NCI-H2107 treated with DMSO at 0.1 percent for 48 hours (cell line): ENCODE data around the gene NRARP.
"Not testable (repeated sequence)": the region's sequence is repeated elsewhere in the genome, so short reads cannot be mapped to it uniquely, and the experiment has no call there.

Source experiments
- DNase-seq: peaks from one replicate; lab custom pipeline; 2025; ENCODE audit not compliant: unreplicated experiment; lab: John Stamatoyannopoulos, UW

The NRARP gene

GRCh38 chr9:137265496-137266161 is 36.4 kb downstream of the NRARP start:
- DNase-seq = no peak

- no peak for DNase-seq
These were observed 38.0 kb downstream of the NRARP start for GRCh38 chr9:137264067-137264466.

DNA sequence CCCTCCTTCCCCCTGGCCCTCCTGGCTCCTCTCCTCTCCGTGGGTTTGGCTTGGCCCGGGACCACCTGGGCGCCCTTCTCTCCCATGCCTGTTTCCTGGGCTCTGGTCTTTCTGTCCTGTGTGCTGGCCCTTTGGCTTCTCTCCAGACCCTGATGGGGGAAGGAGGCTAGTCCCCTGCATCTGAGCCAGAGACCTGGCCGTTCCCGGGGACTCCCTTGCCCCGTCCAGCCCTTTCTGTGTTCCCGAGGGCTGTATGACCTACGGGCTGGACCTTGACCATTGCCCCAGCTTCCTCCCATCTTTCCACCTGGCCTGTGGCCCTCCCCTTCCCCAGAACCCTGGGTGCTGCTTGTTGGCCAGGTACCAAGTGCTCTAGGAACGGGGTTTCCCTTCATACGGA is 38.6 kb downstream of the NRARP start:
- DNase-seq = no peak

- no peak for DNase-seq
These were observed 39.2 kb downstream of the NRARP start for GRCh38 chr9:137262909-137263285.

DNA sequence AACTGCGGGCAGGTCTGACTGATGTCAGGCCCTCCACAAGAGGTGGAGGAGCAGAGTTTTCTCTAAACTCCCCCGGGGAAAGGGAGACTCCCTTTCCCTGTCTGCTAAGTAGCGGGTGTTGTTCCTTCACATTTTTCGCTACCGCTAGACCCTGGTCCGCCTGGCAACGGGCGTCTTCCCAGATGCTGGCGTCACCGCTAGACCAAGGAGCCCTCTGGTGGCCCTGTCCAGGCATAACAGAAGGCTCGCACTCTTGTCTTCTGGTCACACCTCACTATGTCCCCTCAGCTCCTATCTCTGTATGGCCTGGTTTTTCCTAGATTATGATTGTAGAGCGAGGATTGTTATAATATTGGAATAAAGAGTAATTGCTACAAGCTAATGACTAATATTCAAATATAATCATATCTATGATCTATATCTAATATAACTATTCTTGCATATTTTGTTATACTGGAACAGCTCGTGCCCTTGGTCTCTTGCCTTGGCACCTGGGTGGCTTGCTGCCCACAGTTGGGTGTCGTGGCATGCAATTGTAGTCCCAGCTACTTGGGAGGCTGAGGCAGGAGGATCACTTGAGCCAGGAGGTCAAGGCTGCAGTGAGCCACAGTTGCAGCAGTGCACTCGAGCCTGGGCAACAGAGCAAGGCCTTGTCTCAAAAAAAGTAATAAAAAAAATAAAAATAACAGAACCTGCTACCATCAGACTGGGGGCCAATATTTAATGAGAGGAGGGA is 39.7 kb downstream of the NRARP start:
- DNase-seq = not testable (repeated sequence)

- no peak for DNase-seq
These were observed 45.2 kb downstream of the NRARP start for GRCh38 chr9:137256856-137257255.

- no peak for DNase-seq
These were observed 45.7 kb downstream of the NRARP start for GRCh38 chr9:137256362-137256761.

GRCh38 chr9:137255448-137256114 is 46.5 kb downstream of the NRARP start:
- no peak for DNase-seq

GRCh38 chr9:137254624-137255447 is 47.2 kb downstream of the NRARP start, which contains the start of gene NELFB:
TSS of gene NELFB (plus strand) at chr9:137255327.
- DNase-seq = peak; percentile 73

- no peak for DNase-seq
These were observed 48.1 kb downstream of the NRARP start for GRCh38 chr9:137253717-137254623.

- no peak for DNase-seq
These were observed 49.2 kb downstream of the NRARP start for GRCh38 chr9:137252555-137253506.

DNA sequence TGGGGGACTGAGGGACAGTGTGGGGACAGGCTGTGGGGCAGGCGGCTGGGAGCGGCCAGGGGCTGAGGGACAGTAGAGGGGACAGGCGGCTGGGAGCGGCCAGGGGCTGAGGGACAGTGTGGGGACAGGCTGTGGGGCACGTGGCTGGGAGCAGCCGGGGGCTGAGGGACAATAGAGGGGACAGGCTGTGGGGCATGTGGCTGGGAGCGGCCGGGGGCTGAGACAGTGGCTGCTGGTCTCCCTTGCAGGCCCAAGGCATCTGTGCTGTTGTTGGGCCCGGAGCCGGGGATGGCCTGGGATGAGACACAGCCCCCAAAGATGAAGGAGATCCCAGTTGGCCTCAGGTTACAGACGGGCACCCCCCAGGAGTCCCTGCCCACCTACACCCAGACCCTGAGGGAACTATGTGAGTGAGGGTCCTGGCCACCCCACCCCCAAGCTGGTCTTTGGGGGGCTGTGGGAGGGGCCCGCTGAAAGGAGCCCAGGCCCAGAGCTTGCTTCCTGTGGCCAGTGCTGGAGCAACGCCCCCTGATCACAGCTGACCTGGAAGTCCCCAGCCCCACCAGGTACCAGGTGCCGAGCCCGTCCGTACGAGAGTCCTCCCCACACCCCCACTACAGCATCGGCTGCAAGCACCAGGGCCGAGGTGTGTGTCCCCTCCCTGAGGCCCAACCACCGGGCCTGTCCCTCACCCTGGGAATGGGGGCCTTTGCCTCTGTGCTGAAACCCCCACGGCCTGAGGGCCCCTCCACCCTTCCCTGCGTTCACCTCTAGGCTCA is 50.4 kb downstream of the NRARP start:
- DNase-seq = no peak

- DNase-seq = no peak
These were observed 50.9 kb downstream of the NRARP start, which contains the start of gene STPG3 for GRCh38 chr9:137251194-137251461. TSS of gene STPG3 (plus strand) at chr9:137251286. CDS start at chr9:137251287, 1 bp downstream.

DNA sequence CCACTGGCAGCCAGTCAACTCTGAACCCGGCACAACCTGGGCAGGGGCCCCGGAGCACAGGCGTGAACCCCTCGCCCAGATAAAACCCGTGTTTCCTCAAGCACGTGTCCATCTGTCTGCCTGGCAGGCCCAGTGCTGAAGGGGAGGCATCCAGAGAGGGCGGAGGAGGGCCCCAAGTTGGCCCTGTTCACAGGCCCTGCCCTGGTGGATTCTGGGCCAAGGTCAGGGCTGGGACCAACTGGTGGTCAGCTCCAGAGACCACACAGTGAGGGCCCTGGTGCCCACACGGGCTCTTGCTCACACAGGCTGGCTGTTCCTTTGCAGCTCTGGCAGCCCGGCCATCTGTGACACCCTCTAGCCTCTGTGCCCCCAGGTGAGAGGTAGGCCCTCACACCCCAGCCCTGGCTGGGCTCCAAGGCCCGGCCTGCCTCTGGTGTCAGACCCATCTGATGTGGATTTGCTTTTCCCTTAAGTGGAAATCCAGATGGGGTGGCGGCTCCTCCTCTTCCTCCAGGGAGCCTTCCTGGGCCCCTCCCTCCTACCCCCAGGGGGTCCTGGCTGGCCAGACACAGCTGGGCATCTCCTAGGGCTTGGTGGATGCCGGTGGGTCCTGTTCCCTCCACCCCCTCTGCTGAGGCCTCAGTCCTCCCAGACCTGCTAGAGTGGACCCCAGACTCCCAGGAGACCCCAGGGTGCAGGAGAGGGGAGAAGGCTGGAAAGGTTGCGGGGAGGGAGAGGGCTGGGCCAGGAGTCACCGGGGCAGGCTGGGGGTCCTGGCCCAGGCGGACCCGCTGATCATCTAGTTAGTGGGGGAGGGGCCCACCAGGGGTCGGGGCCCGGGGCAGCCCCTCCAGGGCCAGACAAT is 51.5 kb downstream of the NRARP start:
- no peak for DNase-seq
